DMS53 treated with DMSO at 0.1 percent for 48 hours (cell line): Measurements from ENCODE around the gene SYT9.
"Not testable (repeated sequence)": the region's sequence is repeated elsewhere in the genome, so short reads cannot be mapped to it uniquely, and the experiment has no call there.

ENCODE experiments used
- DNase-seq: peaks from one replicate; lab custom pipeline; 2025; ENCODE audit not compliant: unreplicated experiment; lab: John Stamatoyannopoulos, UW

Gene SYT9

GRCh38 chr11:7332451-7332850, 80.7 kb downstream of the SYT9 start:
- no peak for DNase-seq

- no peak for DNase-seq
These were observed 81.3 kb downstream of the SYT9 start for GRCh38 chr11:7332962-7333361.

DNA sequence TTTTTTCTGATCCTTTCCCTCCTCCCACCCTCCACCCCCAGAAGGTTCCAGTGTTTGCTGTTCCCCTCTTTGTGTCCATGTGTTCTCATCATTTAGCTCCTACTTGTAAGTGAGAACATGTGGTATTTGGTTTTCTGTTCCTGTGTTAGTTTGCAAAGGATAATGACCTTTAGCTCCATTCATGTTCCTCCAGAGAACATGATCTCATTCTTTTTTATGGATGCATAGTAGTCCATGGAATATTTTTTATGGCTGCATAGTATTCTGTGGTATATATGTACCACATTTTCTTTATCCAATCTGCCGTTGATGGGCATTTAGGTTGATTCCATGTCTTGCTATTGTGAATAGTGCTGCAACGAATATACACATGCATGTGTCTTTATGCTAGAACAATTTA, 83.7 kb downstream of the SYT9 start:
- DNase-seq, result not testable (repeated sequence)

DNA sequence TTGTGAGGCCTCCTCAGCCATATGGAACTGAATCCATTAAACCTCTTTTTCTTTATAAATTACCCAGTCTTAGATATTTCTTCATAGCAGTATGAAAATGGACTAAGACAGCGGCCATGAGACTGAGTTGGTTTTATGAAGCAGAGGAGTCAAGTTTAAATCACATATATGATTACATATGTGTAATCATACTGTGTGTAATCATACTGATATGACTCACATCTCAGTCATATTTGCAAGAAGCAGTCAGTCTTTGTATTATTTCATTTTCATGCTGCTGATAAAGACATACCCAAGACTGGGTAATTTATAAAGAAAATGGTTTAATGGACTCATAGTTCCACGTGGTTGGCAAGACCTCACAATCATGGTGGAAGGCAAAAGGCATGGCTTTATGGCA, 89.8 kb downstream of the SYT9 start:
- no peak for DNase-seq

GRCh38 chr11:7347611-7348431, 96.1 kb downstream of the SYT9 start:
- no peak for DNase-seq

- peak; percentile 52 for DNase-seq
These were observed 97.0 kb downstream of the SYT9 start for GRCh38 chr11:7348432-7349304.

- DNase-seq, result no peak
These were observed 99.5 kb downstream of the SYT9 start for GRCh38 chr11:7351228-7351627.

GRCh38 chr11:7353100-7353499, 101.4 kb downstream of the SYT9 start:
- peak; percentile 46 for DNase-seq

- no peak for DNase-seq
These were observed 113.0 kb downstream of the SYT9 start for GRCh38 chr11:7364660-7365059.

DNA sequence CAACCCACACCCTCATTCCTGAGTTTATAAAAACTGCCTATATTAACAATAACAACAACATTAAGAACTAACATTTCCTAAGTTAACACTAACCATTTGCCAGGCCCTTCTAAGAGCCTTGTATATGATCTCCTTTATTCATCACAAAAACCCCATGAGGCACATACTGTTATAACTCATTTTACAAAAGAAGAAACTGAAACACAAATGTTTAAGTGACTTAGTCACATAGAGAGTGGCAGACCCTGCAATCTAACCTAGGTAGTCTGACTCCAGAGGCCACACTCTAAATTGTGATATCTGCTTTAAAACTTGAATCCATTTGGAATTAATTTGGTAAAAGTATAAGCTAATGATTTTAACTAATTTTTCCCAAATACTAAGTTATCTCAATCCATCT, 116.1 kb downstream of the SYT9 start:
- DNase-seq, result no peak

GRCh38 chr11:7376386-7376785, 124.7 kb downstream of the SYT9 start:
- no peak for DNase-seq

DNA sequence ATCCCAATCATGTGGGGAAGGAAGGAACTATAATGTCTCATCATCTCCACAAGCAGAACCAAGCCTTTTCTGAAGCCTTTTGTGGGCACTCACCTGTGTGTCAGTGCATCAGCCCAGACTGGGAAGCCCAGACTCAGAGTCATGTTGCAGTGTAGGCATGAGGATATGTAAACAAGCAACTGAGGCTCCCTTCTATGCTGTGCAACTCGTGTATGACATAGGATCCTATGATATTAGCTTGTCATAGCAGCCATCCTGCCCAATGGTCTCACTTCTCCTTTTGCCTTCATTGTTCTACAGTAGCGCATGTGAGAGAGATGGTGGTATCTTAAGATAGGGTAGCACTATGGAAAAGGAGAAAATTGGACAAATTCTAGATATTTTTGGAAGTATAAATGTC, 130.2 kb downstream of the SYT9 start:
- no peak for DNase-seq

DNA sequence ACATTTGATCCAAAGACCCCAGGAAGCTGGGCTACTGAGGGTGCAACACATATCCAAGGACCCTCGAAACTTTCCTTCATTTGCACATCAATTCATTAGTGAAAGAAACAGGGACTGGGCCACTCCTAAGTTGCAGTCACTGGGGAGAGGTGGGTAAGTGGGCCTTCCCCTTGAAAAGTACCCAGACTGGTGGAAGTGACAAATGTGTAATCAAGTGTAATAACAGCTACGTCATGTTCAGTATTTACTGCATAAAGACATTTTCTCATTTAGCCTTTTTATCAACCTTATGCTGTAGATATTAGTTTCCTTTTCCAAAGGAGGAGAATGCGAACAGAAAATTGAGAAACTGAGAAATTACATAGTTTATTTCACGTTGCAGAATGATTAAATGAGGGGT, 131.7 kb downstream of the SYT9 start:
- no peak for DNase-seq

GRCh38 chr11:7384691-7385090, 133.0 kb downstream of the SYT9 start:
- DNase-seq, result no peak

GRCh38 chr11:7385532-7385931, 133.8 kb downstream of the SYT9 start:
- no peak for DNase-seq

- DNase-seq, result no peak
These were observed 162.5 kb downstream of the SYT9 start for GRCh38 chr11:7413961-7414915.

DNA sequence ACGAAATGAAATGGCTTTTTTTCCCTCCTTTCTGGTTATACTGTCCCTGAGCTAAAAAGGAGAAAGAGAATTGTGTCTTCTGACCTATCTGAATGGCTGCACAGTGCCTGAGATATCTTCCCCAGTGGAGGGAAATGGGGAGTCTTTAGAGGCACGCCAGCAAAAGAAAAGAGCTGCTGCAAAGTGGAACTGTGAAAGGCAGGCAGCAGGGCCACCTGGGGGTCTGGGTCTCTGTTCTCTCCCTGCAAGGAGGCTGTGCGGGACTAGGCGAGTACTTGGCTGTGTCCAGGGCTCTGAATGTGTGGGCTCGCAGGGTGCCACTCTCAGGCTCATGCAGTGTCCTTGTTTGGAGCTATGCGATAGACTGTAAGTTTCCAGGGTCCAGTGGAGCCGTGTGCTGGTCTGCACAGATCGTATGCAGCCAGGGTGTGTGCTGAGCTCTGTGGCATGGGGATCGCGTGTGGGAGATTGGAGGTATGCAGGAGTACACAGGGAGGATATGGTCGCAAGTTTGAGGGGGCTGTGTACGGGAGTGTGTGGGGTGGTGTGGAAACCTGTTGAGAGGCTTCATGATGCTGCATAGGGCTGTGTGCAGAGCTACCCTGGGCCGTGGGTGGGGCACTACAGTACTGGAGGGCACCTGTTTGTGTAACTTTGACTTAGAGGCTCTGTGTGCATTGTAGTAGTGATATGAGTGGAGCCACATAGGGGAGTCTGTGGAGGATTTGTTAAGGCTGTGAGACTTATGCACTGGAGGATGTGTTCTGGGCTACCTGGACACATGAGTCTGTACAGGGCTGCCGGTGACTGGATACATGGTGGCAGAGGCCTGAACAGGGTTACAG, 163.5 kb downstream of the SYT9 start:
- no peak for DNase-seq

- no peak for DNase-seq
These were observed 164.4 kb downstream of the SYT9 start for GRCh38 chr11:7416080-7416479.

- no peak for DNase-seq
These were observed 165.6 kb downstream of the SYT9 start for GRCh38 chr11:7417328-7417727.

- no peak for DNase-seq
These were observed 166.4 kb downstream of the SYT9 start for GRCh38 chr11:7418061-7418460.
